ENCODE results near the gene ANKRD6.

Gene ANKRD6

GRCh38 chr6:89566930-89567629 is 134.1 kb downstream of the ANKRD6 start:
- no peak for DNase-seq

DNA sequence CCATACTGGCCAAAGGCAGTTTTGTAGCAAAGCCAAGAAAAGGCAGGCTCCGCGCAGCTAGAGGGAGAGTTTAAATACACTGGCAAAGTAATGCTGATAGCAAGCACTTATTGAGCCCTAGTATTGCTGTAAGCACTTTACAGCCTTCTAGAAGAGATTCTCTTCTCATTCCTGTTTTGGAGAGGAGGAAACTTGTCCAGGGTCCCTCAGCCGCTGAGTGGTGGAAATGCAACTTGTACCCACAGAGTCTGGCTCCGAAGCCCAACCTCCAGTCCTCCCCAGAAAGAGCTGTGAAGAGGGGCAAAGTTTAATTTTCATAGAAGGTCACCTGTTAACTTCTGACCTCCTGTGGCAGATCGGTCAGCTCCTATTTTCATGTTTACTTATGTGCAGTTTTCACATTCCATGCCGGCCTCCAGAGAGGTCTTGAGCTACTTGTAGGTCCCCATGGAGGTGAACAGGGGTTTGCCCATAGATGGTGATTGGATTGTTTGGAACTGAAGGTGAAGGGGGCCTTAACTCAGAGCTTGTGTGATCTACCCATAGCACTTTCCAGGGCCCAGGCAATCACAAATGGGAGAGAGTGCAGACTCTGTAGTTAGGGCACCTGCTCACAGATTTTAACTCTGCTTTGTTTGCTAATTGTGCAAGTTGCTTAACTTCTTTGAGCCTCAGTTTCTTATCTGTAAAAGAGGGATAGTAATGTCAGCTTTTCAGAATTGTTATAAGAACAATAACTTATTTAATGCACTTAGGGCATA is 134.9 kb downstream of the ANKRD6 start:
- no peak for DNase-seq

DNA sequence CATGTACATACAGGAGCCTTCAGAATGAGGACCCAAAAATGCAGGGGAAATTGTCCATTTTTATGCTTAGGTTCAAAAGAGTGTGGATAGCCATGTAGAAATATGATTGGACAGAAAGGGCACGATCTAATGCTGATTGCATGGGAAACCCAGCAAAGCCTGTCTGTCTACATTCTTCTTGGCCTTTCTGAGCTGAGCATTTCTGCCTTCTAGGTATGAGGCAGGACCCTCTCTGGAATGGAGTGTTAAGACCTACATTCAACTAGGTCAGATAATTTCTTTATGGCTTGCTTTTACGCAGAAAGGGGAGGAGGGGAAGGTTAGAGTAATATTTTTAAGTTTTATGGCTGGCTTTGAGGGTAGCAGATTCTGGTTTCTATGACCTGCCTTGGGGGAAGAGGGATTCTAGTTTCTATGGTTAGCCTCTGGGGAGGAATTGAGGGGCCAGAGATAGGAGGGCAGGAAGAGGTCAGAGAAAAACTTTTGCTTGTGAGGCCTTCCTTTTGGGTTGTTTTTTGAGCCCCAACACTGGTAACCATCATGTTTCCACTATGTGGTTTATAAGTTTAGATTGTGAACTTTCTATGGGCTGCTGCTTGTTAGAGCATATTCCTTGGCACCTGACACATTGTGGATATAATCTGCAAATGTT is 142.1 kb downstream of the ANKRD6 start:
- no peak for DNase-seq

GRCh38 chr6:89575562-89575960 is 142.6 kb downstream of the ANKRD6 start:
- DNase-seq: no peak

GRCh38 chr6:89580997-89581666 is 148.2 kb downstream of the ANKRD6 start:
- DNase-seq: no peak

GRCh38 chr6:89581689-89582088 is 148.7 kb downstream of the ANKRD6 start:
- DNase-seq: no peak

- DNase-seq: no peak
Observed at GRCh38 chr6:89582669-89583325, 149.8 kb downstream of the ANKRD6 start.

GRCh38 chr6:89583559-89583958 is 150.6 kb downstream of the ANKRD6 start:
- no peak for DNase-seq

DNA sequence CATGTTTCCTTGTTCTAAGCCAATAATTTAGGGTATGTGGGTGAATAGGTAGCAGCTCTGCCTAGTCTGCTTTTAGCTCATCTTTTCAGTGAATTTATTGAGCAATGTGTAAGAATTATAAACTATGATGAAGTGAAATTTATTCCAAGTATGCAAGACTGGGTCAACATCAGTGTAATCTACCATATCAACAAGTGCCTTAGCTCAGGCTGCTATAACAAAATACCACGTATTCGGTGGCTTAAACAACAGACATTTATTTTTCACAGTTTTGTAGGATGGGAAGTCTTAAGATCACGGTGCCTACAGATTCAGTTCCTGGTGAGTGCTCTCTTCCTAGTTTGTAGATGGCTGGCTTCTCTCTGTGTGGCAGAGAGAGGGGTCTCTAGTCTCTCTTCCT is 151.6 kb downstream of the ANKRD6 start:
- no peak for DNase-seq

DNA sequence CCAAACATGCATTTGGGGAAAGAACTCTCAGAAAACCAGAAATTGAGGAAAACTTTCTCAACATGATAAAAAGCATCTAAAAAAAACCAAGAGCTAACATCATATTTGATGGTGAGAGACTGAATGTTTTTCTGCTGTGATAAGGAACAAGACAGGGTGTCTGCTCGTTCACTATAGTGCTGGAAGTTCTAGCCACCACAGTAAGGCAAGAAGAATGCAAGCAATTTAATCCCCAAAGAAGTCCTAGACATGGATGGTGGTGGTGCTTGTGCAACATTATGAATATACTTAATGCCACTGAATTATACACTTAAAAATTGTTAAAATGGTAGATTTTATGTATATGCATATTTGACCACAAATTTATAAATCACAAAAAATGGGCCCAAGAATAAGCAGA is 152.2 kb downstream of the ANKRD6 start:
- no peak for DNase-seq

- DNase-seq: no peak
Observed at GRCh38 chr6:89589297-89590025, 156.5 kb downstream of the ANKRD6 start.

DNA sequence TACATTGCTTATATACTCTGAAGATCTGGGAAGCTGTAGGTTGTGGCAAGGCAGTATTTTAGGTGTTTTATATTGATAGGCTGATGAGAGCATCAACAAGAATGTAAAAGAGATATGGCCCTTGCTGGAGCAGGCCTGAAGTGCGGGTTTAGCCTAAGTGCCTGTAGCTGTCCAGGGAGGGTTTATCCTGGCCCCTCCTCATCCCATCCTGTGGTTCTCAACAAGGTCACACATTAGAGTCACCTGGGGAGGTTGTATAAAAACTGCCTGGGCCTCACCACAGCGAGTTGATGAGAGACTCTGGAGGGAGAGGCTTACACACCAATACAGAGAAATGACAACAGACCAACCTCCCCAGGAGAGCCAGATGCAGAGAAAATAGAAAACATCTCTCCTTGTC is 157.2 kb downstream of the ANKRD6 start:
- DNase-seq: no peak

DNA sequence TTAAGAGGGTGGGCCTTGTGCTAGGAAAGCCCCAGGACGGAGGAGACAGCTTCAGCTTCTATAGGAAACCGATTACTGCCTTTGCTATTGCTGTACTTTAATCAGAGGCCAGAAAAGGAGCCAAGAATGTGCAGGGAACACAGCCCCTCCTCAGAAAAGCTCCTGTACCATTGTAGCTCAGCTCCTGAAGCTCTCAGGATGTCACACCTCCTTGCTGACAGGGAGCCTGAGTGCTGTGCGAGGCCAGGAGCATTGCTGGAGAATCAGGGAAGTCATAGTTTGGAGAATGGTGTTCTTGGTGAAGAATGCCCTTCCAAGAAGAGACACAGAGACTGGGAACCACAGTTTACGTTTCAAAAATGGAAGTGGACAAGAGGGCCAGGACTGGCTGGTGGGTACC is 158.8 kb downstream of the ANKRD6 start:
- no peak for DNase-seq

DNA sequence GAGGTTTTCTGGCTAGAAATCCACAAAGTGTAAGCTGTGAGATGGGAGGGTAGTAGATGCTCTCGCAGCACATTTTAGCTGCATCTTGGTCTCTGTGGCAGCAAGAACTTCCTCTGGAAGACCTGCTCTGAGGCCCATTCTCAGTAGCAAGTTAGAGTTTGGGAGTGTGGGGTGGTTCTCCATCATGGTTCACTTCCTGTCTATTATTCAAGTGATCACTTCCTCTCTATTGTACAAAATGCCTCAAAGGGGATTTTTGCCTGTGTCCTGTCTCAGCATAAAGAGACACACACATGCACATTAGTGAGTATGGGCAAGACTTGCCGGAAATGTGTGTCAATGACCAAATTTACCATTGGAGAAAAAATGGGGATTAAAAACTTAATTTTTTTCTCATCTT is 163.1 kb downstream of the ANKRD6 start:
- DNase-seq: no peak

DNA sequence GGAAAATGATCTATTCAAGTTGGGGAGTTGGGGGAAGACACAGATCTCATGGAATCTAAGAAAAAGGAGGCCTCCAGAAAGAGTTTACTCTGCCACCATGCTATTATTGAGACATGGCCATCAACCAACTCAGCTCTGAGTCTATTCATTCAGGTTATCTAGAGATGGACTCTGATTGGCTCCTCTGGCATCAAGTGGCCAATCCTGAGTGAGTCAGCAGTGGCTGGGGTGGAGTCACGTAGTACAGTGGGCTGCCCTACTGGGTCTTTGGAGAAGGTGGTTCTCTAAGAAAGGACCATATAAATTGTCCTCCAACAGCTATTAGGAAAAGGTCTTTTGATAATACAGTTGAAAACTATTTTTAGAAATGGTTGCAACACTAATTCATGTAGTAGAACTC is 163.5 kb downstream of the ANKRD6 start:
- no peak for DNase-seq

DNA sequence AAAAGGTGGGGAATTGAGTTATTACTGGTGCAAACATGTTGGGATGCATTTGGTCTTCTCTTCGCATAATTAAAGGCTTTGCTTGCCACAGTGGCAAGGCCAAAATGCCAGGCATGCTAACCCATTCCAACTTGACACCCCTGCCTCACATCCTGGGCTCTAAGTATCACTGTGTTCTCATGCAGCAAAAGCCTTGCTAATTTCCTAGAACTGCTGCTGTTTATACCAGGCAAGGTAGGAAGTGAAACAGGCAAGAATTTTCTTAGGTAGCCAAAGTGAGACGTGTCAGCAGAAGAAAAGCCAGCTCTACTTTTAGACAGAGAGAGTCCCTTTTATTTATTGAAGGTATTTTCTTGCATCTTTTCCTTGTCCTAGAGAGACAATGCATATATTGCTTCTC is 164.4 kb downstream of the ANKRD6 start:
- DNase-seq: no peak

DNA sequence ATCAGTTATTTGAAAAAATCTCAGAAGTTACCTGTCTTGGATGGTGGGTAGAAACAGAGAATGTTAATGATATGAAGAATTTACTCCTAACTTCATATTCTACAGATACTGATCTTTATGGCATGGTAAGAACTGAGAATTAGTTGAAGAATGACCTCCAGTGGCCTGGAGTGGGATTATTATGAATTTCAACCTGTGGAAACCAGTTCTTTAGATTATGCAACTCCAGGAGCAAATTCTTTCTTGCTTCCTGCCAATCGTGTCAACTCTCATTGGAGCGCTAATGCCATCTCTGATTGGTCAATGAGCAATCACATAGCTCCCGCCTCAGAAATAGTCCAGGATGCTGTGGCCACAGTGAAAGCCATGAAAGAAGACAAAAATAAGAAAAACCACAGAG is 165.0 kb downstream of the ANKRD6 start:
- DNase-seq: peak; percentile 29

GRCh38 chr6:89599727-89600126 is 166.8 kb downstream of the ANKRD6 start:
- no peak for DNase-seq

- no peak for DNase-seq
Observed at GRCh38 chr6:89602166-89602565, 169.2 kb downstream of the ANKRD6 start.

DNA sequence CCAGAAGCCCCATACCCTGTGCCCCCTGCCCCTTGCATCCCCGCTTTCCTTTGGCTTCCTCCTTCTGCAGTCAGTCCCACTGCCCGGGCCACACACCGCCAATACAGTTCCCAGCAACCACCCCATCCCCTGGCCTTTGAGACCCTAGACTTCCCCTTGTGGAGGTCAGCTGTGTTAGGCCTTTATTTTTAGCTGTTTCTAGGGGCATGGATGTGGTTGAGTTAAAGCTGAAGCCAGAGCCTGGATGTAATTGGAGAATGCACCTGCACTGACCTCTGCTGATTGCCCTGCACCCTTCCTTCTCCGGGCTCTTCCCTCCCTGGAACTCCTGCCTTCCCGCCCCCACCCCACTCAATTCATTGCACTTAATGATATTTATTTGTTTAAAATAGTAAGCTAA is 171.7 kb downstream of the ANKRD6 start:
- no peak for DNase-seq

DNA sequence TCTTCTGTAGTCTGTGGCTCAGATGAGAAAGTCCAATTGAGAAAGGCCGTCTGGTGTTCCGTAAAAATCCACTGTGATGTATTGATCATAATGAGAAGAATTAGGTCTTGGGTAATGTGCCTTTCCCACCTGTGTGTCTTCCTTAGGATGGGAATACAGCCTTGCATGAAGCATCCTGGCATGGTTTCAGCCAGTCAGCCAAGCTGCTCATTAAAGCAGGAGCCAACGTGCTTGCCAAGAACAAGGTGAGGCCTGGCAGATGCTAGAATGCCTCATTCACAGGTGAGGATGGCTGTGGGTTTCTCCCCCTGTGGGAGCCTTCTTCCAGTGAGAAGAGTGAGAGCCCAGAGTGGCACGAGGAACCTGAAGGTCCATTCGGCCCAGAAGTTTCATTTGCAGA is 172.9 kb downstream of the ANKRD6 start:
- no peak for DNase-seq

- DNase-seq: peak; percentile 3
Observed at GRCh38 chr6:89610149-89610642, 177.2 kb downstream of the ANKRD6 start.
